B cell (primary cell): ENCODE data around the gene RILPL1.

Source experiments
- CTCF ChIP-seq: fragments of 200-600 bp; IDR thresholded peaks from one replicate; pipeline ENCODE4 v1.8.0; 2022; ENCODE audit warnings: antibody characterized with exemption, mild to moderate bottlenecking
- EZH2 ChIP-seq: IDR thresholded peaks from 2 replicates; pipeline ENCODE4 v1.6.1; 2012; ENCODE audit warnings: borderline replicate concordance, low read depth, mild to moderate bottlenecking, moderate library complexity, low read length; ENCODE audit not compliant: insufficient read depth, poor library complexity, severe bottlenecking

GRCh38 chr12:123491481-123491880, 42.0 kb downstream of the RILPL1 start:
- no peak for TF ChIP-seq CTCF
- no peak for TF ChIP-seq EZH2
